HG03064 (cell line): Measurements from ENCODE around the gene ECEL1.

Experiments used
- ATAC-seq: cut with Tn5 transposase; IDR thresholded peaks from one replicate; pipeline ENCODE4 v1.9.1; 2021; ENCODE audit warnings: low read depth; ENCODE audit not compliant: unreplicated experiment

The ECEL1 gene

GRCh38 chr2:232501331-232501771 is 13.7 kb upstream of the ECEL1 start:
- no peak for ATAC-seq

DNA sequence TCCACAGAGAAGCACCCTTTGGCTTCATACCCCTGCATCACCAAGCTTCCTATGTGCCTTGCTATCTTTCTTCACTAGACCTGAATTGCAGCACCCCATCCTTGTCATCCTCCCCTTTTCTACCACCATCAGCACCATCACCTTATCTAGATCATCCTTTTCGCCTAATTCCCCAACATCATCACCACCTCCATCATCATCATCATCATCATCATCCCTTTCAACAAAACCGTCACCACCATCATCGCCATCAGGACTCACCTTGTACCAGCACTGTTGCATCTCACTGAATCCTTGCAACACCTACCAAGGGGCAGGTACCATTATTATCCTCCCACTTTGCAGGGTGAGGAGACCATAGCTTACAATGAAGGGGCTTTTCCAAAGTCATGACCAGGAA is 10.8 kb upstream of the ECEL1 start:
- no peak for ATAC-seq

DNA sequence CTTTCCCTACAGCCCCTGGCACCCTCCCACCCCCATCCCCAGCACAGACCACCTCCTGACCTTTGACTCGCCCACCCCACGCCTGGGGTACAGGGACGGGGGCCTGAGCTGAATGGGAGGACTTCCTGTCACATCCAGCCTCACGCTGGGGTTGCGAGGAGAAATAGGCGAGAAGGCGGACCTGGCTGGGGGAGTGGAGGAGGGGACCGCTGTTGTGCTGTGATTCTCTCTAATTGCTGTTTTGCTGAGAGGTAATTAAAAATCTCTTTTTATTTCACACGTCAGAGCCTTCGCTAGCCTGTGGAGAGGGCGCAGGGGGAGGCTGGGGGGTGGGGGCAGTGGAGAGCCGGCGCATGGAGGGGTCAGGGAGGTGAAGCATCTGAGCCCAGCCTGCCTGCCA is 9.7 kb upstream of the ECEL1 start:
- no peak for ATAC-seq

GRCh38 chr2:232496501-232497270 is 9.1 kb upstream of the ECEL1 start:
- ATAC-seq: no peak

- no peak for ATAC-seq
Observed at GRCh38 chr2:232495292-232495691, 7.7 kb upstream of the ECEL1 start.

DNA sequence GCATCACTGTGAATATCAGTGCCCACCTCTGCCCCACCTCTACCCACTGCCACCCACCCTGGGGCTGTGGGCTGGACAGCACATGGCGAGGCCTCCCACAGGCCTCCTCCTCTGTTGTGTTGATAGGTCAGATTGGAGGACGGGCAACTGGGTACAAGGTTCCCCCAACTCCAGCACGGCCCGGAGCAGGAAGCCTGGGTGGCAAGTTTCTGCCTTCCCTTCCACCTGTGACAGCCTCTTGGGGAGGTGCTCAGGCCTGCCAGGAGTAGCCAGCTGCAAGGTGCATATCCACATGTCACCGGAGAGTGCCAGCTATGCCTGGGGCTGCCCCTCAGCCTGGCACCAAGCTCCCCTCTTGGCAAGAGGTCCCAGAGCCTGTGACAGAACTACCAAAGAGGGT is 6.9 kb upstream of the ECEL1 start:
- no peak for ATAC-seq

GRCh38 chr2:232493701-232494474 is 6.3 kb upstream of the ECEL1 start:
- no peak for ATAC-seq

- no peak for ATAC-seq
Observed at GRCh38 chr2:232492963-232493700, 5.5 kb upstream of the ECEL1 start.

DNA sequence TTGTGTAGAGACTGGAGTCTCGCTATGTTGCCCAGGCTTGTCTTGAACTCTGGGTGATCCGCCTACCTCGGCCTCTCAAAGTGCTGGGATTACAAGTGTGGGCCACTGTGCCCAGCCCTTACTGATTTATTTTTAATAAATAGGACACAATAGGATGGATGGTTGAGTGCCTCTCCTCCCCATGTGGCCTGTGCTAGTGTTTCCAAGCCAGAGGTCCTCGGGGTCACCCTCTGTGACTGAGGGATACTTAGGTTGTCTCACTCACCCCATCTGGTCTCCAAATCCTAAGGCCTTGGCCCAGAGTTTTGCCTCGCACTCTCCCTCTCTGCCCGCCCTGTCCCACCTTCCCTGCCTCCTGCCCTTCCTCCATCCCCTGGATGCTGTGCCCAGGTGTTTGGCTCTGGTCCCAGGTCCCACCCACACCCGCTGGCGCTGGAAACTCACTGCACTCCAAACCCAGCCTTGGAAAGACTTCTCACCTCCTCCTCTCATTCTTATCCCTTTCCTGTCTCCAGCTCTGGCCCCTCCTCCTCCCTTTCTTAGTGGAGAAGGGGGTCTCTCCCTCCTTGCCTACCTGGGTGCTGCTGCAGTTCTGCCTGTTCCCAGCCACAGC is 4.7 kb upstream of the ECEL1 start:
- no peak for ATAC-seq

DNA sequence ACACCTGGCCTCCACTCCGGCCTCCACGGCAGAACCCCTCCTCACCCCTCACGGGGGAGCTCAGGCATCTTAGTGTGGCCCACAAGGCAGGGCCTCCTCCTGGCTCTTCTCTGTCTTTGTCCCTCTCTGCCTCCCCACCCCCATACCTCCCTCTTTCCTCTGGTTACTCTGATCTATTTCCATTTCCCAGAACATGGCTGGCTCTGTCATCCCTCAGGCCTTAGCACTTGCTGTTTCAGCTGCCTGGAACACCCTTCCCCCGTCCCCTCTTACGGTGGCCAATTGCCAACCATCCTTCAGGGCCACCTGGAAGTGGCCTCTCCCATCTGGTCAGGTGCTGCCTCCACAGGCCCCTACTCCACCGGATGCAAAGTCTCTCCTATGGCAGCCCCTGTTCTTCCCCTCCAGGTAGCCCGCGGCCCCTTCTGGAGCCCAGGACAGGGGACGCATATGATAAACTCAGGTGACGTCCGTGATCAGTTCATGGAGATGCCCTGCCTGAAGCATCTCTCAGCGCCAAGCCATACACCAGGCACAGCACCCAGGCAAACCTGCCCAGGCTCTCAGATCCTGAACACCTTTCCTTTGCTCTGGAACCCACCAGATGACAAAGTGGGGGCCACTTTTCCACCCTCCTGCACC is 3.6 kb upstream of the ECEL1 start:
- no peak for ATAC-seq

DNA sequence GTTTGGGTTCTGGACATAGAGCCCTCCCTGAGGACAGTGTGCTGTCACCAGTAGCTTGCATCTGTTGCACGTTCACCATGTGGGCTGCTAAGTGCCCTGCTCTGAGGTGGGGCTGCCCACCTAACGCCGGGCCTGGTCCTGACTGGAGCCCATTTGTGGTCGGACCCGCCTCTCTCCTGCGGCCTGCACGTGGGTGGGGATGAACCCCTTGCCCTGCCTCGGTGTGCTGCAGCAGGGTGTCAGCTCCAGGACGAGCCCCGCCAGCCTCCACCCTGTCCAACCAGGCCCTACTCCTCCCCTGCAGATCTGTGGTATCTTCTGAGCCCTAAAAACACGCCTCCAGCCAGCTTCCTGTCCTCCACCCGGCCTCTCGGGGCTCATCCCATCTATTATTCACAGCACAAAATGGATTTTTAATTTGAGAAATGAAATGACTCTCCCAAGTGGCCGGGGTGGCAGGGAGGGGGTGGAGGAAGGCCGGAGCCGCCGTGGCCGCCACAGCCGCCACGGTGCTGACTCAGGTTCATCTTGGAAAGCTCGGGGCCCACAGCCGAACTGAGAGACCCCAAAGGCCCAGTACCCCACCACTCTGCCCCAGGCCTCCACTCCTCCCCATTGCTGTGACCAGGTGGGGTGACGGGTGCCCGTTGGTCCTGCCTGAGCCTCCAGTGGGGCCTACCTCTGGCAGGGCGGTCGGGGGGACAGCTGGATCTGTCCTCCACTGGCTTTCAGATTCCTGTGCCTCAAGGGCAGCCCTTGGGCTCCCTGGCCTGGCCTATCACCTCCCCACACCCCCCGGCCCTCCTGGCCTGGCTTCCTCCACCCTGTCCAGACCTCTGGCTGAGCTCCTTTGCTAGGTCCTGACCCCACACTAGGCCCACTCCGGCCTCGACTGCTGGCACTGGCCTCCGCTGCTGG is 2.8 kb upstream of the ECEL1 start:
- no peak for ATAC-seq

- ATAC-seq: no peak
Observed at GRCh38 chr2:232489516-232490220, 2.0 kb upstream of the ECEL1 start.

DNA sequence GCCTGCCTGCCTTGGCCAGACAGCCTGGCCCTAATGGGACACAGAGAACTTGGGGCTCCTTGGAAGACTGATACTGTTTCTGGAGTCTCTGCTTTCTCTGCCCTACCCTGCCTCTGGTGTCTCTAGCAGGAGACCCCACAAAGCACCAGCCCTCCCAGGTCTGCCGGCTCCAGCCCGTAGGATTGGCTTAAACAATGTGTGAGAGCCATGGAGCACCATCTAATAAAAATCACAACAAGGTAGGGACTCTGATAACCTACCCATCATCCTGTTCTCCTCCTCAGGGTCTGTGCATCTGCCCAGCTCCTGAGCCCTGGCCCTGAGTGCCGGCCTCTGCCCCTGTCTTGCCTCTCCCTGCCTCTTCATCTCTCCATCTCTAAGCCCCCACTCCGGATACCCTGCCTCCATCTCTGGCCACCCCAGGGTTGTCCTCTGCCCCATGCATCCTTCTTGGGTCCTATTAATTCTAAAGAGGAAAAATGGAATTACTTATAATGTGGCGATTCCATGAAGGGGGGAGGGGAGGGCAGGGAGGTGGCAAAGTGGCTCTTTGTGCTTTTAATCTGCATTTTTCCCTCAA is 1.2 kb upstream of the ECEL1 start:
- no peak for ATAC-seq

- ATAC-seq: no peak
Observed at GRCh38 chr2:232488097-232488711, 570 bp upstream of the ECEL1 start.

DNA sequence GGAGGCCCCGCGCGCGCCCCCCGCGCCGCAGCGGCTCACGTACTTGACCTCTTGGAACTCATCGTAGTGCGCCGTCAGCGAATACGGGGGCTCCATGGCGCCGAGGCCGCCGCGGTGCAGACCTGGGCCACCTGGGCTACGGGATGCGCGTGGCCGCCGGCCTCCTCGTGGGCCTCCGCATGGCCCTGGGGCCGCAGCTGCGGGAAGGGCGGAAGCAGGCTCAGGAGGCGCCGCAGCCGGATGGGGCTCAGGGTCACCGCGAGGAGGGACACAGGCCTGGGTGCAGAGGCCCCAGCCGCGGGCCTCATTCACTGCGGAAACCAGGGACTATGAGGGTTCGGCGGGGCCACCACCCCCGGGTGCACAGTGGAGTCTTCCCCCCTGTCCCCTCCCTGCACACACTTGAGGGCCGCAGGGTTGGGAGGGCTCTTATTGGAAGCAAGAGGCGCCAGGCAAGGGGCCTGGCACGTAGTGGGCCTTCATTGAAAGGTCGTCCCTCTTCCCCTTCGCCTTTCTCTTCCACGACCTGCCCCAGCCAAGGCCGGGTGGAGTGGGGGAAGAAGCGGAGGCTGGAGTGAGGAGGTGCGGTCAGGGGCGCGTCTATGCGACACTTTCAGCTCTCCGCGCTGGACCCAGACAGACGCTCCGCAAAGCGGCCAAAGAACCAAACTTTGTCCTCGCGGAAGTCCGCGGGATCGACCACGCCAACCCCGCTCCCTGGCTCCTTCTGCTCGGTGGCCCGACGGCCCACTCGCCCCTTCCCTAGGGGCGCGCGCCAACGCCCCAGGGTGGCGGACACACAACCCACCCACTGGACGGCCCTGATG is 863 bp downstream of the ECEL1 start:
- no peak for ATAC-seq

GRCh38 chr2:232485757-232486557 is 1.7 kb downstream of the ECEL1 start:
- no peak for ATAC-seq
